COLO668 (cell line): ENCODE data around the gene BFSP2.
A peak's percentile ranks its signal among the peaks of the same experiment; 100 is the strongest.
"Not testable (repeated sequence)": the region's sequence is repeated elsewhere in the genome, so short reads cannot be mapped to it uniquely, and the experiment has no call there.

Experiments used
- DNase-seq: peaks from one replicate; lab custom pipeline; 2025; ENCODE audit not compliant: unreplicated experiment; lab: John Stamatoyannopoulos, UW

The BFSP2 gene

GRCh38 chr3:133455281-133455680, 55.4 kb downstream of the BFSP2 start:
- no peak for DNase-seq

DNA sequence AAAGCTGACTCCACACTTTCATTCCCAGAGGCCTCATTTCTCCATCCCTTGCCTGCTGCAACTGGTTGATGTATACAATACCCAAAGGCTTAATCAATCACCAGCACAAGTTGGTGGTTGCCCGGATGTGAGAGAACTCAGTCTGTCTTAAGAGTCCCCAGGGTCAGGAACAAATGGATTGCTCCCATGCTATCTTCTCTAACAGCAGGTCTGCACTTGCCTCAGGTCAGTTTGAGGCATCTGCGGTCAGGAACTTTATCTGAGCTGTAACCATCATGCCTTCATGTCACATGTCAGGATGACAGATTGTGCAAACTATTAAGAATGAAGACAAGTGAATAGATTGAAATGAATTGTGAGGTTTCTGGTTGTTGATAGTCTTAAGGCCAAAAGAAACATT, 56.1 kb downstream of the BFSP2 start:
- DNase-seq: no peak

- no peak for DNase-seq
These were observed 57.2 kb downstream of the BFSP2 start for GRCh38 chr3:133457025-133457424.

DNA sequence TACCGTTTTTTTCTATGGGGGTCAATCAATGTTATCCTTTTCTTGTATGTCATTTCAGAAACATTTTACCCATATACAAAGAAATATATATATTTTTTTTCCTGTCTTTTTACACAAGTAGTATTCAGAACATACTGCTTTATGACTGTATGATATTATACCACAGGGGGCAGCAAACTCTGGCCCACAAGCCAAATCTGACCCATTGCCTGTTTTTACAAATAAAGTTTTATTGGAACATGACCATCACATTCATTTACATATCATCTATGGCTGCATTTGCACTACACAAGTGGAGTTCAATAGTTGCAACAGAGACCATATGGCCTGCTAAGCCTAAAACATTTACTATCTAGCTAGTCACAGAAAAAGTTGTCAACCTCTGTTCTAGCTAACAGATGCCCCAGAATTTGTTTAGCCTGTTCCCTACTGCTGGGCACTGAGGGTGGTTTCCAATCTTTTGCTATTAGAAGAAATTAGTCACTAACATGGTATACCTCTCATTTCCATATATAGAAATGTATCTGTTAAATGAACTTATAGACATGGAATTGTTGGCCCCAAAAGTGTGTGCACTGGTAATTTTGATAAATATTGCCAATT, 57.7 kb downstream of the BFSP2 start:
- DNase-seq: no peak

DNA sequence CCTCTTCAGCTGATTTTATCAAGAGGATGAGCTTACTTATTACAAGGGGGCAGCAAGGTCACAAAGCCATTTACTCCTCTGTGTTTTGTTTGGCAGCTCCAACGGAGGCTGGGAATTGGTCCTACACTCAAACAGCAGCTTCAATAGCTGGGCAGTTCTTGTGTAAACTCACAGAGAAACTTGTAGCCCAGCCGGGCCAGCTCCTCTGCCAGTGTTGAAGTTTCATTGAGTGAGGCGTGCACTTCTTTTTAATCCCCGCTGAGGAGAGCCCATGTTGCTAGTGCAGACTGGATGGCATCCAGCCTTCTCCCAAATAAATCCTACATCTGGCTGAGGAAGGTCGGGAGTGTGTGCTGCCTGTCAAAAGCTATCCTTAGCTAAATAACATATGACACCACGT, 59.5 kb downstream of the BFSP2 start:
- DNase-seq: no peak

GRCh38 chr3:133460809-133461208, 61.0 kb downstream of the BFSP2 start:
- no peak for DNase-seq

GRCh38 chr3:133461291-133461690, 61.4 kb downstream of the BFSP2 start:
- no peak for DNase-seq

- DNase-seq: no peak
These were observed 63.5 kb downstream of the BFSP2 start for GRCh38 chr3:133463347-133463860.

- no peak for DNase-seq
These were observed 64.7 kb downstream of the BFSP2 start for GRCh38 chr3:133464573-133464972.

GRCh38 chr3:133466531-133467386, 66.9 kb downstream of the BFSP2 start:
- no peak for DNase-seq

GRCh38 chr3:133467780-133468179, 67.9 kb downstream of the BFSP2 start:
- no peak for DNase-seq

- DNase-seq: no peak
These were observed 68.4 kb downstream of the BFSP2 start for GRCh38 chr3:133468251-133468721.

- no peak for DNase-seq
These were observed 69.4 kb downstream of the BFSP2 start for GRCh38 chr3:133469140-133469731.

DNA sequence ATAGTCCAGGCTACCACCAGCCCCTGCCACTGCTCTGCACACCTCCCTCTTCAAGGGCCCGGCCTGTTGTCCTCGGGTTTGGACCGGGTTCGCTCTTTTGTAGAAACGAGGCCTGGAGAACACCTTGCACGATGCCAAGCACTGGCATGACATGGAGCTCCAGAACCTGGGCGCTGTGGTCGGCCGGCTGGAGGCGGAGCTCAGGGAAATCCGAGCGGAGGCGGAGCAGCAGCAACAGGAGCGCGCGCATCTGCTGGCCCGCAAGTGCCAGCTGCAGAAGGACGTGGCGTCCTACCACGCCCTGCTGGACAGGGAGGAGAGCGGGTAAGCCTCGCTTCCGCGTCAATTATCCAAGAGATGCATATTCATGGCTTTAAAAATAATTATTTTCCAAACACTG, 72.4 kb downstream of the BFSP2 start:
- DNase-seq: peak; percentile 48

DNA sequence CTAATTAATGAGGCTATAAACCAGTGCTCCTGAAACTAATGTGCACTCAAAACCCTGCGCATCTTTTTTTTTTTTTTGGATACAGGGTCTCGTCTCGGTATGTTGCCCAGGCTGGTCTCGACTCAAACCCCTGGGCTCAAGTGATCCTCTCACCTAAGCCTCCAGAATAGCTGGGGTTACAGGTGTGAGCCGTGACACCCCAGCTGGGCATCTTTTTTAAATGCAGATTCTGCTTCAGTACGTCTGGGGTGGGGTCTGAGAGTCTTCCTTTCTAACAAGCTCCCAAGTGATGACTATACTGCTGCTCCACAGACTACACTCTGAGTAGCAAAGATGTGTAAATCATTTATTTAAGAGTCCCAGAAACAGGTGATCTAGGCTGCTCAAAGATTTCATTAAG, 73.0 kb downstream of the BFSP2 start:
- no peak for DNase-seq

DNA sequence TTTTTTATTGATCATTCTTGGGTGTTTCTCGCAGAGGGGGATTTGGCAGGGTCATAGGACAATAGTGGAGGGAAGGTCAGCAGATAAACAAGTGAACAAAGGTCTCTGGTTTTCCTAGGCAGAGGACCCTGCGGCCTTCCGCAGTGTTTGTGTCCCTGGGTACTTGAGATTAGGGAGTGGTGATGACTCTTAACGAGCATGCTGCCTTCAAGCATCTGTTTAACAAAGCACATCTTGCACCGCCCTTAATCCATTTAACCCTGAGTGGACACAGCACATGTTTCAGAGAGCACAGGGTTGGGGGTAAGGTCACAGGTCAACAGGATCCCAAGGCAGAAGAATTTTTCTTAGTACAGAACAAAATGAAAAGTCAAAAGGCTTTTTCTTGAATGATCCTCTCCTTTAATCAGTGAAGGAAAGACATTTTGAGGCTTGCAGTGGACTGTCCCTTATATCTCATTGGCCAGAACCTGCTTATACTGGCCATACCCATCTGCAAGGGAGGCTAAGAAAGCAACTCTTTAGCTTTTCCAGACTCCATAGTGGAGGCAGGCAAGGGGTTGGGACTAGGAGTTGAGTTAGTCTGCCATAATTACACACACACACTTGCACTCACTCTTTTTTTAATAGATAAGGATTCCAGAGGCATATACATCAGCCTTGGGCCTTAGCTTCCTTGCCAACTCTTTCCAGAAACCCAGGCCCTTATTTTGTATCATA, 73.8 kb downstream of the BFSP2 start:
- not testable (repeated sequence) for DNase-seq

DNA sequence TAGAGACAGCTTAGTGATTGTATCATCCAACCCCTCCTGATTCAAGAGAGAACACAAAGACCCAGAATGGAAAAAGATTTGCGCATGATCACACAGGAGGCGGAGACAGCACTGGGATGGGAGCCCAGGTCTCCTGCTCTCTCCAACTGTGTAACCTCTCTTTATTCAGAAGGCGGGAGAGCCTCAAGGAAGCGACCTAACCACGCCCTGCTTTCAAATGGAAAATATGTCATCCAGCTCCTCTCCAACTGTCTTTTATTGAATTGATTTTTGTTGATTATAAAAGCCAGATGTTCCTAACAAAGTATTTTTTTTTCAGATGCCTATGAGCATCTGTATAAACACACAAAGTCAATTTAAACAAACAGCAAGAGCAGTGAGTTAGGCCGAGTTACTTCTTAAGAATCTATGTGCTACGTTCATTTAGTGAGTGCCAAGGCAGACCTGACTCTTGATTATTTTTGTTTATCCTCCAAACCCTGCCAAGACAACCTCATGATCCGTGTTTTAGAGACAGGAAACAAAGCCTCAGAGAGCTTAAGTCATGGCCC, 74.5 kb downstream of the BFSP2 start:
- no peak for DNase-seq

DNA sequence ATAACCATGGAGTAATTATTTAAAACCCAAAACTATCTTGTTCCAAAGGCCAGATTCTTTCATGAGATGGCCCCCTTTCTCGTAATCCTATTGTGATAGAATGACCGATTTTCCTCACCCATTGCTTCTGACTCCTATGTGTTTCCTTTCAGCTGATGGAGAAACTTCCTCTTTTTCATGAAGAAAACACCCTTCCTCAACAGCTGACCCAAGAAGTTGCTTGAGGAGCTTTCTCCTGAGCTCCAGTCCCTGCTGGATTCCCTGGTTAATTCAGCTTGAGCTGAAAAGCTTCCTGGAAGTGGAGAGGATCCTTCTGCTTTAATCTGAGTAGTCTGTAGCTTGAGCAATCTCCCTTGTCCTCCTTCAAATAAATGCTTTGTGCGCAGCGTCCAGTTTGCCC, 75.0 kb downstream of the BFSP2 start:
- DNase-seq: no peak

GRCh38 chr3:133475245-133476010, 75.6 kb downstream of the BFSP2 start:
- DNase-seq: no peak

GRCh38 chr3:133476971-133477375, 77.1 kb downstream of the BFSP2 start:
- no peak for DNase-seq
